Measurements from ENCODE around the gene IPO8.

IPO8 gene

GRCh38 chr12:30700216-30700900 is 4.7 kb upstream of the IPO8 start:
- no peak overlapping the region for H3K4me3 ChIP-seq (ENCODE audit: low read depth, low read length)
- TF ChIP-seq CTCF (IDR thresholded peaks at IDR 0.05; ENCODE audit: low read depth, low read length, missing control alignments) = no peak
- no peak for DNase-seq (ENCODE audit: low read depth)

- no peak for DNase-seq (ENCODE audit: low read depth)
- no peak overlapping the region for H3K4me3 ChIP-seq (ENCODE audit: low read depth, low read length)
- TF ChIP-seq CTCF (IDR thresholded peaks at IDR 0.05; ENCODE audit: low read depth, low read length, missing control alignments) = no peak
Measured at GRCh38 chr12:30698346-30698745, 2.7 kb upstream of the IPO8 start.

GRCh38 chr12:30696943-30697342 is 1.3 kb upstream of the IPO8 start:
- no peak for DNase-seq (ENCODE audit: low read depth)
- H3K4me3 ChIP-seq (ENCODE audit: low read depth, low read length) = no peak overlapping the region
- no peak for TF ChIP-seq CTCF (IDR thresholded peaks at IDR 0.05; ENCODE audit: low read depth, low read length, missing control alignments)

- H3K4me3 ChIP-seq (ENCODE audit: low read depth, low read length) = peak overlapping the region; percentile 60; the same call in 1 of the 2 replicates
Measured at GRCh38 chr12:30696486-30696885, 817 bp upstream of the IPO8 start.

GRCh38 chr12:30696103-30696408 is 387 bp upstream of the IPO8 start:
- no peak for DNase-seq (ENCODE audit: low read depth)
- TF ChIP-seq CTCF (IDR thresholded peaks at IDR 0.05; ENCODE audit: low read depth, low read length, missing control alignments) = no peak

More at GRCh38 chr12:30696486-30696885, 817 bp upstream of the IPO8 start:
- TF ChIP-seq CTCF (IDR thresholded peaks at IDR 0.05; ENCODE audit: low read depth, low read length, missing control alignments) = no peak
- no peak for DNase-seq (ENCODE audit: low read depth)

GRCh38 chr12:30694412-30695198 is 1.1 kb downstream of the IPO8 start:
- no peak for TF ChIP-seq CTCF (IDR thresholded peaks at IDR 0.05; ENCODE audit: low read depth, low read length, missing control alignments)
- DNase-seq (ENCODE audit: low read depth) = no peak
- peak overlapping the region; percentile 60 for H3K4me3 ChIP-seq (ENCODE audit: low read depth, low read length)

More at GRCh38 chr12:30696103-30696408, 387 bp upstream of the IPO8 start:
- H3K4me3 ChIP-seq (ENCODE audit: low read depth, low read length) = peak overlapping the region; percentile 60

Data from GM12864 (cell line).